G401.6 (cell line): ENCODE results near the gene SLC39A9.

Source experiments
- FAIRE-seq: peaks from 2 replicates; lab custom pipeline; 2012; peaks lifted over from hg19 to GRCh38; lab: Jason Lieb, UNC

Gene SLC39A9

GRCh38 chr14:69398053-69398817 lies at the start of gene SLC39A9, which contains the start of gene ERH:
Gene SLC39A9, plus strand, starts transcription at chr14:69398692. Its CDS starts 678 bp downstream, at chr14:69399370.
Gene ERH, minus strand, starts transcription at chr14:69398299. Its CDS starts 66 bp downstream, at chr14:69398233.
- FAIRE-seq: peak; percentile 94

- FAIRE-seq: no peak
Observed at GRCh38 chr14:69349091-69349777, 49.3 kb upstream of the SLC39A9 start.

- FAIRE-seq: no peak
Observed at GRCh38 chr14:69350892-69351291, 47.6 kb upstream of the SLC39A9 start.

- no peak for FAIRE-seq
Observed at GRCh38 chr14:69351385-69351784, 47.1 kb upstream of the SLC39A9 start.

- FAIRE-seq: no peak
Observed at GRCh38 chr14:69351911-69352310, 46.6 kb upstream of the SLC39A9 start.

GRCh38 chr14:69353168-69353567 lies 45.3 kb upstream of the SLC39A9 start:
- FAIRE-seq: no peak

GRCh38 chr14:69354383-69355153 lies 43.9 kb upstream of the SLC39A9 start:
- FAIRE-seq: no peak

GRCh38 chr14:69355154-69355597 lies 43.3 kb upstream of the SLC39A9 start:
- FAIRE-seq: no peak

- FAIRE-seq: no peak
Observed at GRCh38 chr14:69355607-69356281, 42.7 kb upstream of the SLC39A9 start.

GRCh38 chr14:69356903-69357543 lies 41.5 kb upstream of the SLC39A9 start:
- FAIRE-seq: no peak

- no peak for FAIRE-seq
Observed at GRCh38 chr14:69357544-69358200, 40.8 kb upstream of the SLC39A9 start.

- no peak for FAIRE-seq
Observed at GRCh38 chr14:69358233-69358963, 40.1 kb upstream of the SLC39A9 start.

- no peak for FAIRE-seq
Observed at GRCh38 chr14:69358966-69359365, 39.5 kb upstream of the SLC39A9 start.

GRCh38 chr14:69360438-69361108 lies 37.9 kb upstream of the SLC39A9 start:
- FAIRE-seq: no peak

GRCh38 chr14:69363055-69363454 lies 35.4 kb upstream of the SLC39A9 start:
- no peak for FAIRE-seq

GRCh38 chr14:69363964-69364363 lies 34.5 kb upstream of the SLC39A9 start:
- FAIRE-seq: no peak

- no peak for FAIRE-seq
Observed at GRCh38 chr14:69364378-69364777, 34.1 kb upstream of the SLC39A9 start.

- no peak for FAIRE-seq
Observed at GRCh38 chr14:69366069-69366468, 32.4 kb upstream of the SLC39A9 start.

GRCh38 chr14:69366761-69367160 lies 31.7 kb upstream of the SLC39A9 start:
- FAIRE-seq: no peak

- no peak for FAIRE-seq
Observed at GRCh38 chr14:69368381-69368780, 30.1 kb upstream of the SLC39A9 start.
